Measurements from ENCODE around the gene TRIP4.
"Not testable (repeated sequence)": the region's sequence is repeated elsewhere in the genome, so short reads cannot be mapped to it uniquely, and the experiment has no call there.

Gene TRIP4

GRCh38 chr15:64356710-64357040 is 31.0 kb upstream of the TRIP4 start:
- Histone ChIP-seq H3K4me3 (peak overlapping the region; percentile 73), H3K36me3 (replicated peaks) (peaks cover 16% of the 10 kb centered on the region), H3K9me3 (no peaks in the 10 kb centered on the region), H3K27me3 (ENCODE audit: low read depth) (no peaks in the 10 kb centered on the region), H3K4me1 (peaks cover 14% of the 10 kb centered on the region)
- peak in 1 of 2 experiments; percentile 47 for DNase-seq (ENCODE audit: low spot score in 2 of 2)
- in situ Hi-C loops (cut with MboI; ENCODE audit: low sequenced_read_pairs) = no loop called here

- H3K4me3 ChIP-seq = no peak overlapping the region
- in situ Hi-C loops (cut with MboI; ENCODE audit: low sequenced_read_pairs) = loop anchor here (5.0 kb wide), 1 partner anchor 154 kb away; no protein-coding TSS in a partner anchor
- H3K4me1 ChIP-seq = peaks cover 7% of the 10 kb centered on the region
These were observed 26.4 kb upstream of the TRIP4 start for GRCh38 chr15:64361259-64361658.

GRCh38 chr15:64369078-64369607 is 18.5 kb upstream of the TRIP4 start:
- in situ Hi-C loops (cut with MboI; ENCODE audit: low sequenced_read_pairs) = no loop called here
- H3K36me3 ChIP-seq (replicated peaks) = peaks cover 70% of the 10 kb centered on the region

More at GRCh38 chr15:64361259-64361658, 26.4 kb upstream of the TRIP4 start:
- Histone ChIP-seq H3K36me3 (replicated peaks) (peaks cover 54% of the 10 kb centered on the region), H3K9me3 (no peaks in the 10 kb centered on the region), H3K27me3 (ENCODE audit: low read depth) (no peaks in the 10 kb centered on the region)
- no peak for DNase-seq (ENCODE audit: low spot score in 2 of 2)

GRCh38 chr15:64371383-64371782 is 16.3 kb upstream of the TRIP4 start:
- H3K27me3 ChIP-seq (ENCODE audit: low read depth); H3K9me3 ChIP-seq; H3K4me3 ChIP-seq; in situ Hi-C loops (cut with MboI; ENCODE audit: low sequenced_read_pairs); H3K4me1 ChIP-seq; DNase-seq (ENCODE audit: low spot score in 2 of 2): not testable (repeated sequence)
- H3K36me3 ChIP-seq (replicated peaks) = peaks cover 76% of the 10 kb centered on the region

More at GRCh38 chr15:64369078-64369607, 18.5 kb upstream of the TRIP4 start:
- H3K9me3 ChIP-seq = no peaks in the 10 kb centered on the region
- DNase-seq (ENCODE audit: low spot score in 2 of 2) = no peak
- no peaks in the 10 kb centered on the region for H3K4me1 ChIP-seq
- H3K27me3 ChIP-seq (ENCODE audit: low read depth) = no peaks in the 10 kb centered on the region
- no peak overlapping the region for H3K4me3 ChIP-seq

GRCh38 chr15:64373360-64373759 is 14.3 kb upstream of the TRIP4 start:
- Histone ChIP-seq H3K9me3 (no peaks in the 10 kb centered on the region), H3K27me3 (ENCODE audit: low read depth) (no peaks in the 10 kb centered on the region), H3K4me3 (no peak overlapping the region), H3K4me1 (peaks cover 2% of the 10 kb centered on the region; the same call in 1 of the 2 replicates), H3K36me3 (replicated peaks) (peaks cover 78% of the 10 kb centered on the region)
- no peak for DNase-seq (ENCODE audit: low spot score in 2 of 2)
- in situ Hi-C loops (cut with MboI; ENCODE audit: low sequenced_read_pairs) = no loop called here

GRCh38 chr15:64379216-64379960 is 8.2 kb upstream of the TRIP4 start:
- Histone ChIP-seq H3K36me3 (replicated peaks) (peaks cover 49% of the 10 kb centered on the region), H3K4me3 (peak overlapping the region; percentile 60), H3K27me3 (ENCODE audit: low read depth) (no peaks in the 10 kb centered on the region), H3K4me1 (peaks cover 25% of the 10 kb centered on the region), H3K9me3 (no peaks in the 10 kb centered on the region)
- DNase-seq (ENCODE audit: low spot score in 2 of 2) = peak; percentile 45
- in situ Hi-C loops (cut with MboI; ENCODE audit: low sequenced_read_pairs) = no loop called here

GRCh38 chr15:64380130-64380870 is 7.3 kb upstream of the TRIP4 start:
- DNase-seq (ENCODE audit: low spot score in 2 of 2) = peak; percentile 43 to 50
- in situ Hi-C loops (cut with MboI; ENCODE audit: low sequenced_read_pairs); H3K9me3 ChIP-seq; H3K27me3 ChIP-seq (ENCODE audit: low read depth): not testable (repeated sequence)
- Histone ChIP-seq H3K4me1 (peaks cover 25% of the 10 kb centered on the region), H3K4me3 (peak overlapping the region; percentile 60), H3K36me3 (replicated peaks) (peaks cover 42% of the 10 kb centered on the region)

- Histone ChIP-seq H3K27me3 (ENCODE audit: low read depth) (no peaks in the 10 kb centered on the region), H3K36me3 (replicated peaks) (peaks cover 33% of the 10 kb centered on the region), H3K9me3 (no peaks in the 10 kb centered on the region), H3K4me1 (peaks cover 25% of the 10 kb centered on the region), H3K4me3 (peak within 1 kb of the TSS; percentile 60)
- in situ Hi-C loops (cut with MboI; ENCODE audit: low sequenced_read_pairs) = no loop called here
- peak; percentile 100 for DNase-seq (ENCODE audit: low spot score in 2 of 2)
These were observed 6.5 kb upstream of the TRIP4 start, which contains the start of gene PCLAF for GRCh38 chr15:64381000-64381751. Gene PCLAF, minus strand, starts transcription at chr15:64381441. Its CDS starts 70 bp downstream, at chr15:64381371.

- peaks cover 13% of the 10 kb centered on the region for H3K36me3 ChIP-seq (replicated peaks)
- H3K27me3 ChIP-seq (ENCODE audit: low read depth) = no peaks in the 10 kb centered on the region
- H3K4me1 ChIP-seq = peaks cover 26% of the 10 kb centered on the region
- in situ Hi-C loops (cut with MboI; ENCODE audit: low sequenced_read_pairs) = no loop called here
- no peaks in the 10 kb centered on the region for H3K9me3 ChIP-seq
- DNase-seq (ENCODE audit: low spot score in 2 of 2) = no peak
- no peak overlapping the region for H3K4me3 ChIP-seq
These were observed 3.9 kb upstream of the TRIP4 start for GRCh38 chr15:64383760-64384159.

GRCh38 chr15:64386291-64386690 is 1.3 kb upstream of the TRIP4 start:
- Histone ChIP-seq H3K36me3 (replicated peaks) (no peaks in the 10 kb centered on the region), H3K4me1 (peaks cover 15% of the 10 kb centered on the region), H3K4me3 (no peak overlapping the region), H3K9me3 (no peaks in the 10 kb centered on the region), H3K27me3 (ENCODE audit: low read depth) (no peaks in the 10 kb centered on the region)
- DNase-seq (ENCODE audit: low spot score in 2 of 2) = no peak
- in situ Hi-C loops (cut with MboI; ENCODE audit: low sequenced_read_pairs) = no loop called here

GRCh38 chr15:64389036-64389435 is 1.4 kb downstream of the TRIP4 start:
- no peak for DNase-seq (ENCODE audit: low spot score in 2 of 2)

GRCh38 chr15:64392471-64392870 is 4.8 kb downstream of the TRIP4 start:
- DNase-seq (ENCODE audit: low spot score in 2 of 2); H3K9me3 ChIP-seq; H3K27me3 ChIP-seq (ENCODE audit: low read depth); H3K4me3 ChIP-seq; in situ Hi-C loops (cut with MboI; ENCODE audit: low sequenced_read_pairs); H3K4me1 ChIP-seq: not testable (repeated sequence)
- H3K36me3 ChIP-seq (replicated peaks) = peaks cover 22% of the 10 kb centered on the region

More at GRCh38 chr15:64389036-64389435, 1.4 kb downstream of the TRIP4 start:
- Histone ChIP-seq H3K9me3 (no peaks in the 10 kb centered on the region), H3K4me3 (no peak overlapping the region), H3K4me1 (peaks cover 8% of the 10 kb centered on the region), H3K36me3 (replicated peaks) (peaks cover 4% of the 10 kb centered on the region), H3K27me3 (ENCODE audit: low read depth) (no peaks in the 10 kb centered on the region)
- in situ Hi-C loops (cut with MboI; ENCODE audit: low sequenced_read_pairs) = no loop called here

- Histone ChIP-seq H3K9me3 (no peaks in the 10 kb centered on the region), H3K4me1 (0 out of 2 replicates have a peak, but pooled peaks cover 2% of the 10 kb centered on the region), H3K36me3 (replicated peaks) (peaks cover 54% of the 10 kb centered on the region), H3K27me3 (ENCODE audit: low read depth) (no peaks in the 10 kb centered on the region), H3K4me3 (no peak overlapping the region)
- in situ Hi-C loops (cut with MboI; ENCODE audit: low sequenced_read_pairs) = no loop called here
- no peak for DNase-seq (ENCODE audit: low spot score in 2 of 2)
These were observed 9.2 kb downstream of the TRIP4 start for GRCh38 chr15:64396789-64397188.
